Muscle of leg (tissue), 16 donors: ENCODE data around the gene IRF2. TPM values are rescaled to one million over a fixed set of nuclear protein-coding genes. Genes with fewer than 3 reads are reported as not detected.

Experiments
- DNase-seq: peaks from one replicate; pipeline ENCODE4 v3.0.0; 2013
- H3K27ac ChIP-seq: one replicate; pipeline ENCODE4 v1.5.1; 2013; ENCODE audit warnings: mild to moderate bottlenecking, low read length, control low read depth
- H3K27me3 ChIP-seq: one replicate; pipeline ENCODE4 v1.6.1; 2013; ENCODE audit warnings: low read length; ENCODE audit not compliant: control insufficient read depth, insufficient read depth
- H3K36me3 ChIP-seq: one replicate; pipeline ENCODE4 v1.6.1; 2013; ENCODE audit warnings: low read length; ENCODE audit not compliant: control insufficient read depth, insufficient read depth
- H3K4me1 ChIP-seq: one replicate; pipeline ENCODE4 v1.6.1; 2013; ENCODE audit warnings: low read length; ENCODE audit not compliant: control insufficient read depth, insufficient read depth
- H3K4me3 ChIP-seq: one replicate; pipeline ENCODE4 v1.5.1; 2013; ENCODE audit warnings: low read length, control low read depth
- H3K9me3 ChIP-seq: replicated peaks from 2 replicates; pipeline ENCODE4 v1.6.1; 2013; ENCODE audit warnings: low read depth, low read length; ENCODE audit not compliant: control insufficient read depth
- WGBS: methylation state at CpG from one replicate; pipeline ENCODE4 v1.1.5; 2013; ENCODE audit warnings: missing lambda C conversion rate; ENCODE audit not compliant: insufficient coverage; 5-methylcytosine and 5-hydroxymethylcytosine counted together
- long read RNA-seq, 11 donors: transcript quantifications; one replicate each; lab custom pipeline, GENCODE V29; 2026
- polyA plus RNA-seq, 8 donors: library from polyadenylated mRNA; unstranded; fragments of 120-200 nt; gene quantifications; one replicate each; pipeline versions ENCODE4 v1.2.1 to v1.2.3, GENCODE V29; 2013; ENCODE audit warnings: inconsistent platforms in 1 of 8, low replicate concordance in 1 of 8; ENCODE audit not compliant: insufficient read length in 8 of 8, insufficient read depth in 1 of 8
- total RNA-seq: library from RNA; stranded (reverse); fragments of 120-200 nt; gene quantifications from one replicate; pipeline ENCODE4 v1.2.4, GENCODE V29; 2013

Gene IRF2
- 14.8 TPM for total RNA-seq
- 10 to 100 TPM; 15.2 to 19.4 (median 18.0) TPM for polyA plus RNA-seq
- long read RNA-seq, donor 1, partial matches to known transcripts, result 0 of 4 reads
- long read RNA-seq, donor 1, other reads (novel, unspliced or antisense), result 0 of 4 reads
- long read RNA-seq, donor 2, partial matches to known transcripts, result 0 of 1 reads
- long read RNA-seq, donor 2, other reads (novel, unspliced or antisense), result 0 of 1 reads
- long read RNA-seq, donor 3, partial matches to known transcripts, result 0 of 1 reads
- long read RNA-seq, donor 3, other reads (novel, unspliced or antisense), result 0 of 1 reads
- long read RNA-seq, donor 4, partial matches to known transcripts, result 0 of 3 reads
- long read RNA-seq, donor 4, other reads (novel, unspliced or antisense), result 0 of 3 reads
- long read RNA-seq, donor 5, transcript IRF2-201 (9 exons, 2,303 nt), result major isoform, 10 of 10 reads
- long read RNA-seq, donor 5, partial matches to known transcripts, result 0 of 10 reads
- long read RNA-seq, donor 5, other reads (novel, unspliced or antisense), result 0 of 10 reads
- long read RNA-seq, donor 6, partial matches to known transcripts, result 0 of 2 reads
- long read RNA-seq, donor 6, other reads (novel, unspliced or antisense), result 0 of 2 reads
- long read RNA-seq, donor 7, partial matches to known transcripts, result 0 of 4 reads
- long read RNA-seq, donor 7, other reads (novel, unspliced or antisense), result 0 of 4 reads
- long read RNA-seq, donor 8, partial matches to known transcripts, result 0 of 4 reads
- long read RNA-seq, donor 8, other reads (novel, unspliced or antisense), result 0 of 4 reads
- long read RNA-seq, donor 9, partial matches to known transcripts, result 0 of 1 reads
- long read RNA-seq, donor 9, other reads (novel, unspliced or antisense), result 0 of 1 reads
- long read RNA-seq, donor 10, partial matches to known transcripts, result 0 of 4 reads
- long read RNA-seq, donor 10, other reads (novel, unspliced or antisense), result 0 of 4 reads
- long read RNA-seq, donor 11, partial matches to known transcripts, result 0 of 3 reads
- long read RNA-seq, donor 11, other reads (novel, unspliced or antisense), result 0 of 3 reads

GRCh38 chr4:184474263-184475095 lies at the start of gene IRF2:
Gene IRF2 (minus strand): TSS chr4:184474550. CDS start chr4:184429064, 45,486 bp downstream.
- H3K9me3 ChIP-seq, result no peaks in the 10 kb centered on the region
- under 1% methylated on average over 48 of the region's 66 CpGs for WGBS
- peaks cover 20% of the 10 kb centered on the region for H3K4me1 ChIP-seq
- peak; percentile 99 for DNase-seq
- H3K4me3 ChIP-seq, result peak within 1 kb of the TSS; percentile 95
- peak within 1 kb of the TSS; percentile 98 for H3K27ac ChIP-seq
- H3K36me3 ChIP-seq, result peaks cover under 1% of the 10 kb centered on the region
- H3K27me3 ChIP-seq, result no peaks in the 10 kb centered on the region

- 100% methylated on average over 1 of the region's 3 CpGs for WGBS
- Histone ChIP-seq H3K36me3 (no peaks in the 10 kb centered on the region), H3K4me1 (peaks cover 3% of the 10 kb centered on the region), H3K27me3 (no peaks in the 10 kb centered on the region), H3K27ac (no peak overlapping the region), H3K9me3 (no peaks in the 10 kb centered on the region), H3K4me3 (no peak overlapping the region)
- no peak for DNase-seq
Measured at GRCh38 chr4:184515606-184516005, 41.3 kb upstream of the IRF2 start.

GRCh38 chr4:184514121-184514988 lies 40.0 kb upstream of the IRF2 start:
- H3K4me3 ChIP-seq, result no peak overlapping the region
- WGBS, result 58% methylated on average over 5 of the region's 8 CpGs
- no peak overlapping the region for H3K27ac ChIP-seq

GRCh38 chr4:184513802-184514120 lies 39.4 kb upstream of the IRF2 start:
- no peak overlapping the region for H3K4me3 ChIP-seq
- no peak overlapping the region for H3K27ac ChIP-seq
- WGBS, result no CpG with 5 or more reads among the region's 2 CpGs
- peaks cover 3% of the 10 kb centered on the region for H3K4me1 ChIP-seq
- no peak for DNase-seq
- H3K27me3 ChIP-seq, result no peaks in the 10 kb centered on the region
- H3K36me3 ChIP-seq, result no peaks in the 10 kb centered on the region
- peaks cover 2% of the 10 kb centered on the region for H3K9me3 ChIP-seq

More at GRCh38 chr4:184514121-184514988, 40.0 kb upstream of the IRF2 start:
- Histone ChIP-seq H3K27me3 (no peaks in the 10 kb centered on the region), H3K36me3 (no peaks in the 10 kb centered on the region), H3K9me3 (peaks cover 2% of the 10 kb centered on the region), H3K4me1 (peaks cover 3% of the 10 kb centered on the region)
- peak; percentile 72 for DNase-seq

- WGBS, result 76% methylated on average over 3 of the region's 5 CpGs
- DNase-seq, result no peak
- peaks cover 2% of the 10 kb centered on the region for H3K9me3 ChIP-seq
- no peaks in the 10 kb centered on the region for H3K27me3 ChIP-seq
- no peak overlapping the region for H3K27ac ChIP-seq
- no peak overlapping the region for H3K4me3 ChIP-seq
- H3K4me1 ChIP-seq, result peaks cover 5% of the 10 kb centered on the region
- no peaks in the 10 kb centered on the region for H3K36me3 ChIP-seq
Measured at GRCh38 chr4:184511156-184511555, 36.8 kb upstream of the IRF2 start.

- no peak overlapping the region for H3K4me3 ChIP-seq
- H3K36me3 ChIP-seq, result no peaks in the 10 kb centered on the region
- no peaks in the 10 kb centered on the region for H3K27me3 ChIP-seq
- no peak overlapping the region for H3K27ac ChIP-seq
- WGBS, result no CpG with 5 or more reads among the region's 3 CpGs
- peaks cover 5% of the 10 kb centered on the region for H3K4me1 ChIP-seq
- peaks cover 2% of the 10 kb centered on the region for H3K9me3 ChIP-seq
- no peak for DNase-seq
Measured at GRCh38 chr4:184510401-184510800, 36.1 kb upstream of the IRF2 start.

GRCh38 chr4:184506527-184507121 lies 32.3 kb upstream of the IRF2 start:
- 81% methylated on average over 5 of the region's 7 CpGs for WGBS
- Histone ChIP-seq H3K4me3 (no peak overlapping the region), H3K27me3 (no peaks in the 10 kb centered on the region), H3K9me3 (peaks cover 2% of the 10 kb centered on the region), H3K27ac (no peak overlapping the region), H3K36me3 (no peaks in the 10 kb centered on the region), H3K4me1 (peaks cover 15% of the 10 kb centered on the region)
- peak; percentile 31 for DNase-seq

GRCh38 chr4:184504385-184504784 lies 30.0 kb upstream of the IRF2 start:
- 79% methylated on average over 8 of the region's 11 CpGs for WGBS

More at GRCh38 chr4:184504385-184504784, 30.0 kb upstream of the IRF2 start:
- peaks cover 15% of the 10 kb centered on the region for H3K4me1 ChIP-seq
- H3K4me3 ChIP-seq, result no peak overlapping the region
- no peaks in the 10 kb centered on the region for H3K36me3 ChIP-seq
- no peak overlapping the region for H3K27ac ChIP-seq
- no peak for DNase-seq
- no peaks in the 10 kb centered on the region for H3K9me3 ChIP-seq
- no peaks in the 10 kb centered on the region for H3K27me3 ChIP-seq
